Measurements from ENCODE around the gene PLB1.
A peak's percentile ranks its signal among the peaks of the same experiment; 100 is the strongest.

PLB1 gene

GRCh38 chr2:28674713-28675068, 178.8 kb downstream of the PLB1 start:
- no peak for DNase-seq

GRCh38 chr2:28676152-28676835, 180.4 kb downstream of the PLB1 start:
- no peak for DNase-seq

GRCh38 chr2:28678175-28678855, 182.5 kb downstream of the PLB1 start:
- no peak for DNase-seq

- DNase-seq, result no peak
These were observed 183.1 kb downstream of the PLB1 start for GRCh38 chr2:28678944-28679343.

GRCh38 chr2:28680657-28681056, 184.8 kb downstream of the PLB1 start:
- no peak for DNase-seq

GRCh38 chr2:28681158-28681571, 185.3 kb downstream of the PLB1 start:
- DNase-seq, result peak; percentile 40

- no peak for DNase-seq
These were observed 185.7 kb downstream of the PLB1 start for GRCh38 chr2:28681606-28682005.

- no peak for DNase-seq
These were observed 187.3 kb downstream of the PLB1 start for GRCh38 chr2:28683100-28683706.

GRCh38 chr2:28684142-28684858, 188.4 kb downstream of the PLB1 start:
- no peak for DNase-seq

GRCh38 chr2:28687171-28687570, 191.3 kb downstream of the PLB1 start:
- no peak for DNase-seq

- no peak for DNase-seq
These were observed 192.0 kb downstream of the PLB1 start for GRCh38 chr2:28687640-28688385.

- no peak for DNase-seq
These were observed 193.0 kb downstream of the PLB1 start for GRCh38 chr2:28688818-28689217.

- DNase-seq, result no peak
These were observed 193.9 kb downstream of the PLB1 start for GRCh38 chr2:28689771-28690170.

GRCh38 chr2:28692411-28692810, 196.6 kb downstream of the PLB1 start:
- DNase-seq, result no peak

- DNase-seq, result no peak
These were observed 197.4 kb downstream of the PLB1 start for GRCh38 chr2:28693223-28693622.

Data from activated effector memory CD4-positive, alpha-beta T cell treated with Interleukin-2 at 50 U/mL for 16 hours (primary cell).